ENCODE results near the gene OXTR. TPM values are rescaled to one million over a fixed set of nuclear protein-coding genes. Genes with fewer than 3 reads are reported as not detected.

OXTR gene
- total and polyA plus RNA-seq, 2 experiments from 2014 or later = 5.5 to 9.3 TPM

DNA sequence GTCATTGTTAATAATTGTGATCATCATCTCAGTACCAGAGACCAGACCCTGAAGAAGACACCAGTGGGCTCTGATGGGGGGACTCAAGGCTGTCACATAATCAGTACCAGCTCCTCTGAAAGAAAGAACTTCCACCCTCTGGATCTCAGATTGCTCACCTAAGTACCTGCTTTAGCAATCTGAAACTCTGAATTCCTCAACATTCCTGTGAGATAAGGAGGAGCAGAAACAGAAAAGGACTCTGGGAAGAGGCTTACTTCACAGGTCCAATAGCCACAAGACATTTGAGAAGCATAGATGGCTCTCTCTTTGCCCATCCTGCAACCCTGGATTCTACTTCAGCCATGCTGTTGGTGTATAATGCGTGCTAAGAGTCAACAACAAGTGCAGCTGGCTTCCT, 44.0 kb upstream of the OXTR start:
- TF ChIP-seq STAT1 (IDR thresholded peaks at IDR 0.05; ENCODE audit: unreplicated experiment) (no peak), POLR2AphosphoS5 (IDR thresholded peaks at IDR 0.05; ENCODE audit: low read depth) (no peak)
- TF ChIP-seq, protein P1, sequence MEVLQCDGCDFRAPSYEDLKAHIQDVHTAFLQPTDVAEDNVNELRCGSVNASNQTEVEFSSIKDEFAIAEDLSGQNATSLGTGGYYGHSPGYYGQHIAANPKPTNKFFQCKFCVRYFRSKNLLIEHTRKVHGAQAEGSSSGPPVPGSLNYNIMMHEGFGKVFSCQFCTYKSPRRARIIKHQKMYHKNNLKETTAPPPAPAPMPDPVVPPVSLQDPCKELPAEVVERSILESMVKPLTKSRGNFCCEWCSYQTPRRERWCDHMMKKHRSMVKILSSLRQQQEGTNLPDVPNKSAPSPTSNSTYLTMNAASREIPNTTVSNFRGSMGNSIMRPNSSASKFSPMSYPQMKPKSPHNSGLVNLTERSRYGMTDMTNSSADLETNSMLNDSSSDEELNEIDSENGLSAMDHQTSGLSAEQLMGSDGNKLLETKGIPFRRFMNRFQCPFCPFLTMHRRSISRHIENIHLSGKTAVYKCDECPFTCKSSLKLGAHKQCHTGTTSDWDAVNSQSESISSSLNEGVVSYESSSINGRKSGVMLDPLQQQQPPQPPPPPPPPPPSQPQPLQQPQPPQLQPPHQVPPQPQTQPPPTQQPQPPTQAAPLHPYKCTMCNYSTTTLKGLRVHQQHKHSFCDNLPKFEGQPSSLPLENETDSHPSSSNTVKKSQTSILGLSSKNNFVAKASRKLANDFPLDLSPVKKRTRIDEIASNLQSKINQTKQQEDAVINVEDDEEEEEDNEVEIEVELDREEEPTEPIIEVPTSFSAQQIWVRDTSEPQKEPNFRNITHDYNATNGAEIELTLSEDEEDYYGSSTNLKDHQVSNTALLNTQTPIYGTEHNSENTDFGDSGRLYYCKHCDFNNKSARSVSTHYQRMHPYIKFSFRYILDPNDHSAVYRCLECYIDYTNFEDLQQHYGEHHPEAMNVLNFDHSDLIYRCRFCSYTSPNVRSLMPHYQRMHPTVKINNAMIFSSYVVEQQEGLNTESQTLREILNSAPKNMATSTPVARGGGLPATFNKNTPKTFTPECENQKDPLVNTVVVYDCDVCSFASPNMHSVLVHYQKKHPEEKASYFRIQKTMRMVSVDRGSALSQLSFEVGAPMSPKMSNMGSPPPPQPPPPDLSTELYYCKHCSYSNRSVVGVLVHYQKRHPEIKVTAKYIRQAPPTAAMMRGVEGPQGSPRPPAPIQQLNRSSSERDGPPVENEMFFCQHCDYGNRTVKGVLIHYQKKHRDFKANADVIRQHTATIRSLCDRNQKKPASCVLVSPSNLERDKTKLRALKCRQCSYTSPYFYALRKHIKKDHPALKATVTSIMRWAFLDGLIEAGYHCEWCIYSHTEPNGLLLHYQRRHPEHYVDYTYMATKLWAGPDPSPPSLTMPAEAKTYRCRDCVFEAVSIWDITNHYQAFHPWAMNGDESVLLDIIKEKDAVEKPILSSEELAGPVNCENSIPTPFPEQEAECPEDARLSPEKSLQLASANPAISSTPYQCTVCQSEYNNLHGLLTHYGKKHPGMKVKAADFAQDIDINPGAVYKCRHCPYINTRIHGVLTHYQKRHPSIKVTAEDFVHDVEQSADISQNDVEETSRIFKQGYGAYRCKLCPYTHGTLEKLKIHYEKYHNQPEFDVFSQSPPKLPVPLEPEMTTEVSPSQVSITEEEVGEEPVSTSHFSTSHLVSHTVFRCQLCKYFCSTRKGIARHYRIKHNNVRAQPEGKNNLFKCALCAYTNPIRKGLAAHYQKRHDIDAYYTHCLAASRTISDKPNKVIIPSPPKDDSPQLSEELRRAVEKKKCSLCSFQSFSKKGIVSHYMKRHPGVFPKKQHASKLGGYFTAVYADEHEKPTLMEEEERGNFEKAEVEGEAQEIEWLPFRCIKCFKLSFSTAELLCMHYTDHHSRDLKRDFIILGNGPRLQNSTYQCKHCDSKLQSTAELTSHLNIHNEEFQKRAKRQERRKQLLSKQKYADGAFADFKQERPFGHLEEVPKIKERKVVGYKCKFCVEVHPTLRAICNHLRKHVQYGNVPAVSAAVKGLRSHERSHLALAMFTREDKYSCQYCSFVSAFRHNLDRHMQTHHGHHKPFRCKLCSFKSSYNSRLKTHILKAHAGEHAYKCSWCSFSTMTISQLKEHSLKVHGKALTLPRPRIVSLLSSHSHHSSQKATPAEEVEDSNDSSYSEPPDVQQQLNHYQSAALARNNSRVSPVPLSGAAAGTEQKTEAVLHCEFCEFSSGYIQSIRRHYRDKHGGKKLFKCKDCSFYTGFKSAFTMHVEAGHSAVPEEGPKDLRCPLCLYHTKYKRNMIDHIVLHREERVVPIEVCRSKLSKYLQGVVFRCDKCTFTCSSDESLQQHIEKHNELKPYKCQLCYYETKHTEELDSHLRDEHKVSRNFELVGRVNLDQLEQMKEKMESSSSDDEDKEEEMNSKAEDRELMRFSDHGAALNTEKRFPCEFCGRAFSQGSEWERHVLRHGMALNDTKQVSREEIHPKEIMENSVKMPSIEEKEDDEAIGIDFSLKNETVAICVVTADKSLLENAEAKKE (CRISPR knock-in tag; IDR thresholded peaks at IDR 0.05) = no peak
- DNase-seq (ENCODE audit: low spot score) (no peak), ATAC-seq (no peak)
- Histone ChIP-seq H3K27ac (ENCODE audit: low read depth) (no peak overlapping the region), H3K4me3 (no peak overlapping the region), H3K4me1 (ENCODE audit: insufficient read depth) (no peaks in the 10 kb centered on the region), H3K79me2 (replicated peaks; ENCODE audit: insufficient read depth) (no peaks in the 10 kb centered on the region), H3K27me3 (ENCODE audit: insufficient read depth) (no peaks in the 10 kb centered on the region), H3K9me2 (ENCODE audit: insufficient read depth) (peaks cover 11% of the 10 kb centered on the region; the same call in 1 of the 2 replicates), H3K4me2 (no peak overlapping the region), H3F3A (replicated peaks; ENCODE audit: low read depth) (no peaks in the 10 kb centered on the region), H2AFZ (no peak overlapping the region), H4K20me1 (replicated peaks; ENCODE audit: insufficient read depth) (no peaks in the 10 kb centered on the region; the same call in 1 of the 2 replicates), H3K36me3 (ENCODE audit: insufficient read depth) (no peaks in the 10 kb centered on the region)
- Mint-ChIP-seq H3K27me3 (ENCODE audit: insufficient read depth, low read depth, poor library complexity) (peaks cover 5% of the 10 kb centered on the region), H3K36me3 (ENCODE audit: low read depth) (peaks cover 6% of the 10 kb centered on the region), H3K9me3 (peaks cover 4% of the 10 kb centered on the region), H3K27ac (no peak overlapping the region), H3K4me3 (no peak overlapping the region), H3K4me1 (no peaks in the 10 kb centered on the region)

DNA sequence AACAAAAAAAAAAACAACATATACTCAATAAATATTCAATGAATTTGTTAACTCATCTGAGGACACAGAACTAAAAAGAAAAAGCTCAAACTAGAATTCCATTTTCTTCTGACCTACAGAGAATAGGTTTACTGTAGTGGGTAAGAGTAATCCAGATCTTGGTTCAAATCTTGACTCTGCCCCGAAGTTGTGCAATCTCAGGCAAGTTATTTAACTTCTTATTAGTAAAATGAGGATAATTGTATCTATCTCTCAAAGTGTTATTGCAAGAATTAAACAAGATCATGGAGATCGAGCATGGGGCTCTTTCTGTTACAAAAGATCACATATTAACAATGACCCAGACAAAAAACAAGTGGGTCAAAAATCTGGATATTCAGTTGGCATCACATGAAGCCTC, 41.1 kb upstream of the OXTR start:
- Histone ChIP-seq H3K79me2 (replicated peaks; ENCODE audit: insufficient read depth) (no peaks in the 10 kb centered on the region), H3K4me2 (no peak overlapping the region), H3F3A (replicated peaks; ENCODE audit: low read depth) (no peaks in the 10 kb centered on the region), H4K20me1 (replicated peaks; ENCODE audit: insufficient read depth) (no peaks in the 10 kb centered on the region), H3K4me1 (ENCODE audit: insufficient read depth) (no peaks in the 10 kb centered on the region), H3K4me3 (no peak overlapping the region), H3K27ac (ENCODE audit: low read depth) (no peak overlapping the region), H3K27me3 (ENCODE audit: insufficient read depth) (no peaks in the 10 kb centered on the region), H2AFZ (no peak overlapping the region), H3K9me2 (ENCODE audit: insufficient read depth) (0 out of 2 replicates have a peak, but pooled peaks cover 3% of the 10 kb centered on the region), H3K36me3 (ENCODE audit: insufficient read depth) (no peaks in the 10 kb centered on the region)
- peaks cover 4% of the 10 kb centered on the region for H3K27me3 Mint-ChIP-seq (ENCODE audit: insufficient read depth, low read depth, poor library complexity)
- DNase-seq (ENCODE audit: low spot score) (no peak), ATAC-seq (no peak)
- no peaks in the 10 kb centered on the region; the same call in 2 of the 3 replicates for H3K9me3 Mint-ChIP-seq
- H3K27ac Mint-ChIP-seq = no peak overlapping the region
- no peaks in the 10 kb centered on the region for H3K4me1 Mint-ChIP-seq
- no peak overlapping the region for H3K4me3 Mint-ChIP-seq
- no peaks in the 10 kb centered on the region for H3K36me3 Mint-ChIP-seq (ENCODE audit: low read depth)
- TF ChIP-seq, protein P1 (CRISPR knock-in tag; IDR thresholded peaks at IDR 0.05) = no peak
- TF ChIP-seq ZNF331 (CRISPR knock-in tag; IDR thresholded peaks at IDR 0.05; ENCODE audit: low read depth) (no peak), ZNF114 (CRISPR knock-in tag; IDR thresholded peaks at IDR 0.05) (no peak), NANOG (IDR thresholded peaks at IDR 0.05; ENCODE audit: borderline replicate concordance) (no peak)
